PFSK-1 (cell line): ENCODE results near the gene PTGFR.

ENCODE experiments used
- FOXP2 ChIP-seq: optimal IDR thresholded peaks from 2 replicates; pipeline ENCODE3; 2011; ENCODE audit warnings: borderline replicate concordance, control low read depth, inconsistent platforms; ENCODE audit not compliant: insufficient read depth; ENCODE audit errors: extremely low read length, extremely low read depth
- REST ChIP-seq, 2 experiments: IDR thresholded peaks; 2 replicates each; pipeline versions ENCODE4 v1.6.1 to v1.8.0; 2011 to 2012; ENCODE audit warnings: low read depth in 2 of 2, low read length in 2 of 2, control low read depth in 1 of 2, inconsistent platforms in 1 of 2, mild to moderate bottlenecking in 1 of 2, moderate library complexity in 1 of 2; ENCODE audit not compliant: insufficient read depth in 1 of 2
- SIN3A ChIP-seq: IDR thresholded peaks from 2 replicates; pipeline ENCODE4 v1.6.1; 2012; ENCODE audit warnings: mild to moderate bottlenecking, low read length, moderate library complexity, borderline replicate concordance; ENCODE audit not compliant: insufficient read depth

DNA sequence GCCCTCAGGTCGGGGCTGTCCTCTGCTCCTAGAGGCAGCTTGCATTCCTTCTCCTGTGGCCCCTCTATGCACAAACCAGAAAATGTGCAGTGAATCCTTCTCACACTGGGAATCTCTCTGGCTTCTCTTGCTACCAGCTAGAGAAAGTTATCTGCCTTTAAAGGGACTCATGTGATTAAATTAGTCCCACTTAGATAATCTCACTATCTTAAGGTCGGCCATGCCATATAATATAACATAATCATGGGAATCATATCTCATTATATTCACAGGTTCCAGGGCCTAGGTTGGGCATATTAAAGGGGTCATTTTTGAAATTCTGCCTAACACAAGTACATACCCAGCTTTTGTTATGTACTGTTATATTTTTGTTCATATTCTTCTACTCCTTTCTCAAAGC, 31.4 kb downstream of the PTGFR start:
- no peak for TF ChIP-seq SIN3A
- no peak for TF ChIP-seq FOXP2
- TF ChIP-seq REST (IDR thresholded peaks at IDR 0.05; ENCODE audit: insufficient read depth in 1 of 2, low read depth in 2 of 2, low read length in 2 of 2), result no peak
